Endothelial cell of umbilical vein (primary cell): ENCODE data around the gene NODAL. TPM values are rescaled to one million over a fixed set of nuclear protein-coding genes. Genes with fewer than 3 reads are reported as not detected.

Experiments used
- BruUV-seq: library from RNA; stranded (reverse); fragments of 400-500 nt; replicated peaks from 2 replicates; lab custom pipeline; 2021; lab: Mats Ljungman, UMichigan
- CTCF ChIA-PET: fragments of 300-600, 350-600 bp; sonication (Branson Sonifier 250); formaldehyde crosslinking; loops from one replicate; lab custom pipeline; 2021; ENCODE audit warnings: antibody characterized with exemption, inconsistent platforms; lab: Charles Lee
- POLR2A ChIA-PET: fragments of 300-600, 350-600 bp; sonication (Branson Sonifier 250); formaldehyde crosslinking; loops from one replicate; lab custom pipeline; 2021; ENCODE audit warnings: antibody characterized with exemption, inconsistent platforms; lab: Charles Lee
- DNase-seq: peaks from one replicate; pipeline ENCODE4 v3.0.0-alpha.2; 2011; ENCODE audit warnings: low read depth, low spot score
- FAIRE-seq: peaks from 2 replicates; lab custom pipeline; 2011; peaks lifted over from hg19 to GRCh38; lab: Jason Lieb, UNC
- H2AFZ ChIP-seq: 2 replicates; pipeline ENCODE4 v1.6.0; 2012; ENCODE audit warnings: low read depth, low read length, control low read depth, inconsistent platforms
- H3K27ac ChIP-seq: 2 replicates; pipeline ENCODE4 v1.5.1; 2011; ENCODE audit warnings: low read depth, mild to moderate bottlenecking, control low read depth, low read length, moderate library complexity; ENCODE audit not compliant: insufficient read depth
- H3K27me3 ChIP-seq, 2 experiments: 2 replicates each; pipeline versions ENCODE4 v1.6.0 to v1.6.1; 2011; ENCODE audit warnings: low read length in 2 of 2, mixed read lengths in 1 of 2; ENCODE audit not compliant: control insufficient read depth in 2 of 2, insufficient read depth in 2 of 2
- H3K36me3 ChIP-seq, 2 experiments: 2 replicates in 1 of 2; 3 replicates in 1 of 2; pipeline ENCODE4 v1.5.1; 2011; ENCODE audit warnings: low read length in 2 of 2, mild to moderate bottlenecking in 1 of 2, moderate library complexity in 1 of 2; ENCODE audit not compliant: control insufficient read depth in 2 of 2, insufficient read depth in 2 of 2; ENCODE audit errors: extremely low read depth in 1 of 2
- H3K4me1 ChIP-seq: 3 replicates; pipeline ENCODE4 v1.5.1; 2011; ENCODE audit warnings: mild to moderate bottlenecking, low read length; ENCODE audit not compliant: control insufficient read depth, insufficient read depth; ENCODE audit errors: extremely low read depth
- H3K4me2 ChIP-seq: 2 replicates; pipeline ENCODE4 v1.6.1; 2011; ENCODE audit warnings: low read length, control low read depth, mixed read lengths; ENCODE audit not compliant: insufficient read depth
- H3K4me3 ChIP-seq, 3 experiments: fragments of 200-600 bp in 1 of 3; sonication (generic), shearing (Covaris generic) in 1 of 3; replicated peaks in 1 of 3; 2 replicates each; pipeline ENCODE4 v1.5.1; 2011 to 2016; ENCODE audit warnings: control low read depth in 3 of 3, low read length in 3 of 3, mild to moderate bottlenecking in 2 of 3, inconsistent platforms in 1 of 3, low read depth in 1 of 3, moderate library complexity in 1 of 3; ENCODE audit not compliant: insufficient read depth in 1 of 3
- H3K79me2 ChIP-seq: 2 replicates; pipeline ENCODE4 v1.6.0; 2012; ENCODE audit warnings: low read length, inconsistent platforms; ENCODE audit not compliant: control insufficient read depth, insufficient read depth
- H3K9ac ChIP-seq: replicated peaks from 2 replicates; pipeline ENCODE3; 2011; ENCODE audit warnings: low read length, control low read depth; ENCODE audit not compliant: insufficient read depth; ENCODE audit errors: extremely low read depth
- H3K9me1 ChIP-seq: replicated peaks from 3 replicates; pipeline ENCODE4 v1.6.0; 2011; ENCODE audit warnings: mild to moderate bottlenecking, low read length; ENCODE audit not compliant: control insufficient read depth, insufficient read depth; ENCODE audit errors: extremely low read depth
- H3K9me3 ChIP-seq: replicated peaks from 2 replicates; pipeline ENCODE4 v1.5.1; 2012; ENCODE audit warnings: low read length, inconsistent platforms; ENCODE audit not compliant: control insufficient read depth, insufficient read depth
- H4K20me1 ChIP-seq: replicated peaks from 2 replicates; pipeline ENCODE3; 2011; ENCODE audit warnings: mild to moderate bottlenecking, low read length; ENCODE audit not compliant: control insufficient read depth, insufficient read depth; ENCODE audit errors: extremely low read depth
- EZH2 ChIP-seq: IDR thresholded peaks from 2 replicates; pipeline ENCODE4 v1.6.1; 2012; ENCODE audit warnings: borderline replicate concordance, low read depth, mild to moderate bottlenecking, moderate library complexity, low read length, inconsistent platforms; ENCODE audit not compliant: severe bottlenecking
- FOS ChIP-seq: IDR thresholded peaks from 2 replicates; pipeline ENCODE4 v1.6.1; 2011; ENCODE audit warnings: mild to moderate bottlenecking, low read length, moderate library complexity, borderline replicate concordance; ENCODE audit not compliant: insufficient read depth
- GATA2 ChIP-seq: IDR thresholded peaks from 2 replicates; pipeline ENCODE4 v1.7.0; 2011; ENCODE audit warnings: low read depth, mild to moderate bottlenecking, moderate library complexity, mixed read lengths, low read length; ENCODE audit not compliant: insufficient read length, insufficient read depth
- JUN ChIP-seq: IDR thresholded peaks from 2 replicates; pipeline ENCODE4 v1.6.1; 2011; ENCODE audit warnings: borderline replicate concordance, low read depth; ENCODE audit not compliant: insufficient read length, insufficient read depth
- MAX ChIP-seq: IDR thresholded peaks from 2 replicates; pipeline ENCODE4 v1.6.1; 2011; ENCODE audit not compliant: insufficient read depth, insufficient read length
- MYC ChIP-seq: IDR thresholded peaks from one replicate; pipeline ENCODE4 v1.6.1; 2011; ENCODE audit warnings: mild to moderate bottlenecking, low read depth, low read length
- POLR2A ChIP-seq: IDR thresholded peaks from 2 replicates; pipeline ENCODE4 v1.6.1; 2012; ENCODE audit warnings: low read depth, mild to moderate bottlenecking, control low read depth, low read length
- POLR2AphosphoS5 ChIP-seq: IDR thresholded peaks from 2 replicates; pipeline ENCODE4 v1.6.1; 2012; ENCODE audit warnings: low read depth, mild to moderate bottlenecking, control low read depth, low read length, moderate library complexity; ENCODE audit not compliant: insufficient read depth
- dilution Hi-C: fragments of 300-500 bp; cut with MboI; formaldehyde crosslinking; loops from one replicate; pipeline ENCODE4 v1.15.0; 2019; ENCODE audit warnings: low sequenced_read_pairs; ENCODE audit not compliant: extremely low pct_ligation_motif_present
- intact Hi-C: fragments of 100-400 bp; cut with micrococcal nuclease; formaldehyde crosslinking; loops from one replicate; pipeline ENCODE4 v1.10.0; 2022
- polyA plus RNA-seq, 4 experiments: library from polyadenylated mRNA; depleted of rRNA in 3 of 4; stranded (reverse) in 3 of 4; unstranded in 1 of 4; fragments of >200 nt; gene quantifications; 2 replicates each; pipeline versions ENCODE4 v1.2.1 to v1.2.3, GENCODE V29; 2011 to 2012; ENCODE audit warnings: missing spikeins in 1 of 4
- total RNA-seq: library from RNA; stranded (reverse); gene quantifications from 2 replicates; pipeline ENCODE4 v1.2.3, GENCODE V29; 2021
- TF ChIP-seq, protein P1 (sequence below), 2 donors: IDR thresholded peaks; 1 replicate in 1 of 2; 2 replicates in 1 of 2; pipeline ENCODE4 v1.5.1; 2011; ENCODE audit warnings: low read length in 2 of 2, mild to moderate bottlenecking in 2 of 2, moderate library complexity in 2 of 2, control low read depth in 1 of 2, inconsistent platforms in 1 of 2, low read depth in 1 of 2; ENCODE audit not compliant: insufficient read depth in 1 of 2; ENCODE audit errors: extremely low read depth in 1 of 2

The NODAL gene
- total and polyA plus RNA-seq, 2 donors (not counting 3 experiments of a cell fraction or from before 2014, with no cell fraction given) = not detected

DNA sequence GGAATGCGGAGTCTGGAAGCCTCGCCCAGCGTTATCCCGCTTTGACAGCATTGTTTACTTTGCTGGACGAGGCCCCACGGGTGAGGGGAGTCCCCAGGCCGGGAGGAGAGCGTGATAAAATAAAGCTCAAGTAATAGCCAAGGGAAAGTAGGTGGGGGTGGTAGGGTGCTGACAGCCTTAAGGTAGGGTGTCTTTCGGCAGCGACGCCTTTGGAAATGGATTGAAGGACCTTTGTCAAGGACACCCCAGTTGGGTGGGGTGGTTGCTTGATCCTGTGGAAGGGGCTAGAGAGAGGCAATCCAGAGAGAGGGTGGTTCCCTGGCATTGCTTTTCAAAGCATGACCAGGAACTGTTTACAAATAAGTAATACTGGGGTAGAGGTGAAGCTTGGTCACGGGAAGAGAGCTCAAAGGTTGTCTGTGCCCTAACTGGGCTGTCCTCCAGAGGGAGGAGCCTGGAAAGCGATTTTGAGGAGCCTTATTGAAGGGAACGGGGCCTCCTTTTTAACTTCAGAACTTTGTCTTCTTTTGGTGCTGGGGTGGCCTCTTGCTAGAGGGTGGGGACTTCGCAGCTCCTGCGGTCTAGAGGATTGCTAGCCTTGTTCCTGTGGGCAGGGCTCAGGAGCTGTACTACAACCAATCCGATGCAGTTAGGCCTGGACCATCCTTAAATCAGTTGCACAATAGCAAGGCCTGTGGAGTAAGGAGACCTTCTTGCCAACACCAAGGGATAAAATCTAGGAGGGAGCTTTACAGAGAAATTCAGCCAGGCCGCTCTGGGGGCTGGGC, 36.2 kb downstream of the NODAL start:
- POLR2A ChIA-PET = interaction anchor here (1.0 to 1.8 kb wide), 2 partner anchors 28 to 40 kb away, joined by 3 to 9 read pairs; no protein-coding TSS in a partner anchor
- Histone ChIP-seq H3K27me3 (no peaks in the 10 kb centered on the region), H3K36me3 (no peaks in the 10 kb centered on the region), H3K4me1 (peaks cover 28% of the 10 kb centered on the region), H2AFZ (no peak overlapping the region), H3K4me3 (peak overlapping the region; percentile 64 to 83 (median 79)), H3K79me2 (peaks cover 42% of the 10 kb centered on the region), H3K27ac (peak overlapping the region; percentile 42), H3K9me3 (no peaks in the 10 kb centered on the region), H3K4me2 (peak overlapping the region; percentile 96), H3K9me1 (no peaks in the 10 kb centered on the region), H3K9ac (peak overlapping the region; percentile 64), H4K20me1 (peaks cover 3% of the 10 kb centered on the region)
- BruUV-seq = TSS peak; percentile 29
- intact Hi-C loops (loop anchor here (2.0 kb wide), 1 partner anchor 74 kb away; the partner anchor contains the start of gene PALD1), dilution Hi-C loops (no loop called here)
- DNase-seq (peak; percentile 62), FAIRE-seq (peak; percentile 84)
- CTCF ChIA-PET = interaction anchor here (0.8 to 5.3 kb wide), 13 partner anchors 8 to 258 kb away, joined by 3 to 43 read pairs (median 5); partner anchors contain the start of genes PPA1 and TYSND1
- TF ChIP-seq POLR2A (no peak), POLR2AphosphoS5 (no peak), FOS (no peak), JUN (no peak)

GRCh38 chr10:70404787-70405036, 36.8 kb downstream of the NODAL start:
- peak overlapping the region; percentile 64 for H3K9ac ChIP-seq
- no peaks in the 10 kb centered on the region for H3K9me3 ChIP-seq
- H3K27me3 ChIP-seq = no peaks in the 10 kb centered on the region
- peaks cover 41% of the 10 kb centered on the region for H3K79me2 ChIP-seq
- peak overlapping the region; percentile 96 for H3K4me2 ChIP-seq
- CTCF ChIA-PET = interaction anchor here (0.8 to 5.3 kb wide), 14 partner anchors 9 to 258 kb away, joined by 3 to 43 read pairs (median 5); partner anchors contain the start of genes PPA1 and TYSND1
- dilution Hi-C loops = no loop called here
- no TSS peak for BruUV-seq
- peaks cover 3% of the 10 kb centered on the region for H4K20me1 ChIP-seq
- peaks cover 28% of the 10 kb centered on the region for H3K4me1 ChIP-seq
- H3K27ac ChIP-seq = peak overlapping the region; percentile 42
- POLR2A ChIA-PET = interaction anchor here (1.0 to 1.8 kb wide), 2 partner anchors 27 to 41 kb away, joined by 3 to 9 read pairs; no protein-coding TSS in a partner anchor
- H3K4me3 ChIP-seq = peak overlapping the region; percentile 64 to 83 (median 79)
- peak; percentile 49 for DNase-seq
- H3K36me3 ChIP-seq = no peaks in the 10 kb centered on the region
- intact Hi-C loops = loop anchor here (1.0 to 2.0 kb wide), 2 partner anchors 22 to 74 kb away; partner anchors contain the start of genes LRRC20 and PALD1
- FAIRE-seq = no peak
- no peak for TF ChIP-seq EZH2
- no peak for TF ChIP-seq MAX
- no peak for TF ChIP-seq JUN
- no peak for TF ChIP-seq POLR2AphosphoS5
- TF ChIP-seq GATA2 = no peak
- no peak for TF ChIP-seq MYC
- TF ChIP-seq, protein P1, sequence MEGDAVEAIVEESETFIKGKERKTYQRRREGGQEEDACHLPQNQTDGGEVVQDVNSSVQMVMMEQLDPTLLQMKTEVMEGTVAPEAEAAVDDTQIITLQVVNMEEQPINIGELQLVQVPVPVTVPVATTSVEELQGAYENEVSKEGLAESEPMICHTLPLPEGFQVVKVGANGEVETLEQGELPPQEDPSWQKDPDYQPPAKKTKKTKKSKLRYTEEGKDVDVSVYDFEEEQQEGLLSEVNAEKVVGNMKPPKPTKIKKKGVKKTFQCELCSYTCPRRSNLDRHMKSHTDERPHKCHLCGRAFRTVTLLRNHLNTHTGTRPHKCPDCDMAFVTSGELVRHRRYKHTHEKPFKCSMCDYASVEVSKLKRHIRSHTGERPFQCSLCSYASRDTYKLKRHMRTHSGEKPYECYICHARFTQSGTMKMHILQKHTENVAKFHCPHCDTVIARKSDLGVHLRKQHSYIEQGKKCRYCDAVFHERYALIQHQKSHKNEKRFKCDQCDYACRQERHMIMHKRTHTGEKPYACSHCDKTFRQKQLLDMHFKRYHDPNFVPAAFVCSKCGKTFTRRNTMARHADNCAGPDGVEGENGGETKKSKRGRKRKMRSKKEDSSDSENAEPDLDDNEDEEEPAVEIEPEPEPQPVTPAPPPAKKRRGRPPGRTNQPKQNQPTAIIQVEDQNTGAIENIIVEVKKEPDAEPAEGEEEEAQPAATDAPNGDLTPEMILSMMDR (IDR thresholded peaks at IDR 0.05; ENCODE audit: extremely low read depth in 1 of 2, insufficient read depth in 1 of 2, low read depth in 1 of 2, low read length in 2 of 2) = no peak
- no peak for TF ChIP-seq FOS
- TF ChIP-seq POLR2A = no peak
- no peaks in the 10 kb centered on the region for H3K9me1 ChIP-seq
- H2AFZ ChIP-seq = peak overlapping the region; percentile 23
